Hair follicular keratinocyte (primary cell): ENCODE measurements around the gene MINK1. TPM values are rescaled to one million over a fixed set of nuclear protein-coding genes. Genes with fewer than 3 reads are reported as not detected.

Source experiments
- total RNA-seq: library from RNA; depleted of rRNA; stranded (reverse); fragments of >200 nt; gene quantifications from 2 replicates; pipeline ENCODE4 v1.2.3, GENCODE V29; 2015

MINK1 gene
- 43.4 and 65.6 TPM in 2 replicates for total RNA-seq

GRCh38 chr17:4833178-4833940 lies at the start of gene MINK1:
TSS of gene MINK1 (plus strand) at chr17:4833340. CDS start at chr17:4833584, 244 bp downstream.

GRCh38 chr17:4786106-4786511 lies 47.0 kb upstream of the MINK1 start, which contains the start of gene VMO1:
TSS of gene VMO1 (minus strand) at chr17:4786364. CDS start at chr17:4786352, 12 bp downstream.

GRCh38 chr17:4788807-4789700 lies 44.1 kb upstream of the MINK1 start, which contains the start of gene GLTPD2:
TSS of gene GLTPD2 (plus strand) at chr17:4788964. CDS start at chr17:4789012, 48 bp downstream.

GRCh38 chr17:4802228-4802627 lies 30.9 kb upstream of the MINK1 start, which contains the start of gene C17orf114:
TSS of gene C17orf114 (minus strand) at chr17:4802328.

GRCh38 chr17:4806777-4807604 lies 26.1 kb upstream of the MINK1 start, which contains the start of gene PLD2:
TSS of gene PLD2 (plus strand) at chr17:4807152. CDS start at chr17:4807773, 621 bp downstream.

GRCh38 chr17:4899341-4900230 lies 66.4 kb downstream of the MINK1 start, which contains the start of gene C17orf107:
TSS of gene C17orf107 (plus strand) at chr17:4899536. CDS start at chr17:4899763, 227 bp downstream.

GRCh38 chr17:4903051-4903818 lies 70.1 kb downstream of the MINK1 start, which contains the start of gene CHRNE:
TSS of gene CHRNE (minus strand) at chr17:4903098. CDS start at chr17:4903063, 35 bp downstream.

GRCh38 chr17:4931963-4932362 lies 98.8 kb downstream of the MINK1 start, which contains the start of gene GP1BA:
TSS of gene GP1BA (plus strand) at chr17:4932277. CDS start at chr17:4932605, 328 bp downstream.

GRCh38 chr17:4939796-4940554 lies 106.8 kb downstream of the MINK1 start, which contains the start of the genes RNF167 and SLC25A11:
TSS of gene RNF167 (plus strand) at chr17:4940268. CDS start at chr17:4940910, 642 bp downstream.
TSS of gene SLC25A11 (minus strand) at chr17:4940046. CDS start at chr17:4939910, 136 bp downstream.

Other genes with a start within 250 kb of the MINK1 start
- not detected in 2 replicates for gene SMTNL2, start 248.8 kb upstream of the MINK1 start, total RNA-seq
- not detected in 2 replicates for gene ALOX15, start 191.7 kb upstream of the MINK1 start, total RNA-seq
- gene PELP1, start 129.2 kb upstream of the MINK1 start, total RNA-seq: 21.2 and 40.7 TPM in 2 replicates
- gene ARRB2, start 122.7 kb upstream of the MINK1 start, total RNA-seq: 10.9 and 13.2 TPM in 2 replicates
- 26.4 and 40.1 TPM in 2 replicates for gene MED11, start 101.9 kb upstream of the MINK1 start, total RNA-seq
- gene ZMYND15, start 93.5 kb upstream of the MINK1 start, total RNA-seq: 0.08 and 0.11 TPM in 2 replicates
- 1.9 and 14.8 TPM in 2 replicates for gene CXCL16, start 93.4 kb upstream of the MINK1 start, total RNA-seq
- gene TM4SF5, start 61.5 kb upstream of the MINK1 start, total RNA-seq: not detected in 2 replicates
- 0.31 TPM in 1 of 2 replicates, not detected in the other for gene VMO1, start 47.0 kb upstream of the MINK1 start, total RNA-seq
- gene GLTPD2, start 44.4 kb upstream of the MINK1 start, total RNA-seq: not detected in 2 replicates
- gene PSMB6, start 37.2 kb upstream of the MINK1 start, total RNA-seq: 272 and 338 TPM in 2 replicates
- gene PLD2, start 26.2 kb upstream of the MINK1 start, total RNA-seq: 19.6 and 23.9 TPM in 2 replicates
- 1.1 and 2.2 TPM in 2 replicates for gene C17orf107, start 66.2 kb downstream of the MINK1 start, total RNA-seq
- not detected in 2 replicates for gene CHRNE, start 69.8 kb downstream of the MINK1 start, total RNA-seq
- not detected in 2 replicates for gene GP1BA, start 98.9 kb downstream of the MINK1 start, total RNA-seq
- 53.0 and 63.6 TPM in 2 replicates for gene SLC25A11, start 106.7 kb downstream of the MINK1 start, total RNA-seq
- 50.5 and 60.4 TPM in 2 replicates for gene RNF167, start 106.9 kb downstream of the MINK1 start, total RNA-seq
- 1,881 and 2,020 TPM in 2 replicates for gene PFN1, start 115.2 kb downstream of the MINK1 start, total RNA-seq
- 0.61 and 0.86 TPM in 2 replicates for gene ENO3, start 117.8 kb downstream of the MINK1 start, total RNA-seq
- gene SPAG7, start 134.5 kb downstream of the MINK1 start, total RNA-seq: 64.0 and 77.2 TPM in 2 replicates
- 9.7 and 22.2 TPM in 2 replicates for gene CAMTA2, start 154.3 kb downstream of the MINK1 start, total RNA-seq
- gene INCA1, start 164.2 kb downstream of the MINK1 start, total RNA-seq: 0.08 TPM in 1 of 2 replicates, not detected in the other
- gene KIF1C, start 164.6 kb downstream of the MINK1 start, total RNA-seq: 73.7 and 76.2 TPM in 2 replicates
- 0.08 and 0.62 TPM in 2 replicates for gene SLC52A1, start 202.1 kb downstream of the MINK1 start, total RNA-seq
- gene ZFP3, start 245.1 kb downstream of the MINK1 start, total RNA-seq: 0.30 and 0.94 TPM in 2 replicates